Esophagus muscularis mucosa (tissue), 4 donors: Measurements from ENCODE around the gene GATA2. TPM values are rescaled to one million over a fixed set of nuclear protein-coding genes. Genes with fewer than 3 reads are reported as not detected.

Source experiments
- DNase-seq: peaks from one replicate; pipeline ENCODE4 v3.0.0-alpha.2; 2017; ENCODE audit errors: extremely low spot score
- H3K27ac ChIP-seq, 4 donors: fragments of 200-600 bp; sonication (generic); replicated peaks in 1 of 4; 1 replicate in 3 of 4; 2 replicates in 1 of 4; pipeline ENCODE4 v1.5.1; 2016 to 2019; ENCODE audit warnings: mild to moderate bottlenecking in 1 of 4
- H3K27me3 ChIP-seq, 4 donors: fragments of 200-600 bp; sonication (generic); one replicate each; pipeline versions ENCODE4 v1.5.1 to v1.6.0; 2016 to 2019
- H3K36me3 ChIP-seq, 4 donors: fragments of 200-600 bp; sonication (generic); one replicate each; pipeline ENCODE4 v1.5.1; 2016 to 2019
- H3K4me1 ChIP-seq, 4 donors: fragments of 200-600 bp; sonication (generic); one replicate each; pipeline ENCODE4 v1.5.1; 2016 to 2019
- H3K4me3 ChIP-seq, 4 donors: fragments of 200-600 bp; sonication (generic); 1 replicate in 2 of 4; 2 replicates in 2 of 4; pipeline ENCODE4 v1.5.1; 2016 to 2019; ENCODE audit warnings: mild to moderate bottlenecking in 4 of 4, moderate library complexity in 1 of 4
- H3K9me3 ChIP-seq, 4 donors: fragments of 200-600 bp; sonication (generic); 1 replicate in 3 of 4; 2 replicates in 1 of 4; pipeline ENCODE4 v1.5.1; 2016 to 2019
- EP300 ChIP-seq: sonication (generic); formaldehyde crosslinking; IDR thresholded peaks from one replicate; pipeline ENCODE4 v1.6.1; 2017; ENCODE audit warnings: antibody characterized with exemption
- POLR2A ChIP-seq: fragments of 450-650 bp; IDR thresholded peaks from one replicate; pipeline ENCODE4 v1.6.1; 2017; ENCODE audit warnings: antibody characterized with exemption, moderate library complexity, mild to moderate bottlenecking, low read depth
- POLR2AphosphoS5 ChIP-seq, 2 donors: sonication (generic); formaldehyde crosslinking; IDR thresholded peaks; one replicate each; pipeline ENCODE4 v1.6.1; 2017; ENCODE audit warnings: antibody characterized with exemption in 2 of 2
- WGBS: methylation state at CpG from one replicate; pipeline ENCODE4 v1.1.5; 2018; 5-methylcytosine and 5-hydroxymethylcytosine counted together
- intact Hi-C: fragments of 100-400 bp; cut with DNase I; formaldehyde crosslinking; loops from one replicate; pipeline ENCODE4 v1.15.1; 2023
- total RNA-seq, 4 donors: library from RNA; depleted of rRNA; stranded (reverse); fragments of >200 nt; gene quantifications; one replicate each; pipeline versions ENCODE4 v1.1.0 to v1.2.1, GENCODE V29; 2016
- TF ChIP-seq, protein P1 (sequence below), 3 experiments: fragments of 200-600 bp in 2 of 3; fragments of 450-650 bp in 1 of 3; sonication (generic) in 2 of 3; IDR thresholded peaks; one replicate each; pipeline ENCODE4 v1.5.1; 2017 to 2019; ENCODE audit warnings: antibody characterized with exemption in 3 of 3, mild to moderate bottlenecking in 2 of 3, moderate library complexity in 1 of 3

The GATA2 gene
- total RNA-seq, 4 donors from 2014 or later, result 10.0 to 16.9 (median 13.4) TPM

DNA sequence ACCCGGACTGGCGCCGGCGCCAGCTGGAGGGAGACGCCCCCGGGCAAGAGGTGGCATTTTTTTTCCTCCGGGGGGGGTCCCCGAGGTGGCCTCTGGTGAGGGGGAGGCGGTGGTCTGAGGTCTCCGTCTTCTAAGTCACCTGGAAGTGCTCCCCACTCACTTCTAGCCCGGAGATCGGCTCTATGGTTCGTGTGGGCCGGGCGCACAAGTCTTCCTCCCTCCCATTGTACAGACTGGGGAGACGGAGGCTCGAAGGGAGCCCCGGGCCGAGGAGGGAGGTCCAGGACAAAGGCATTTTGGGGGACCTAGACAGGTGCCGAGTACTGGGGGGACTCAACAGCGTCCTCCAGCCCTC lies 4.4 kb downstream of the GATA2 start:
- no peak for DNase-seq
- Histone ChIP-seq H3K36me3 (peaks cover 0 to 21% (median 0%) of the 10 kb centered on the region in 4 donors), H3K4me3 (peak overlapping the region; percentile 59 to 63 (median 62)), H3K9me3 (no peaks in the 10 kb centered on the region), H3K27me3 (peaks cover 30 to 100% (median 98%) of the 10 kb centered on the region in 4 donors), H3K4me1 (peaks cover 65 to 89% (median 81%) of the 10 kb centered on the region in 4 donors), H3K27ac (peak overlapping the region; percentile 66 to 83 (median 72))
- 8% methylated on average over 5 of the region's 21 CpGs for WGBS
- TF ChIP-seq POLR2A (no peak), POLR2AphosphoS5 (IDR thresholded peaks at IDR 0.05) (no peak), EP300 (no peak)
- TF ChIP-seq, protein P1, sequence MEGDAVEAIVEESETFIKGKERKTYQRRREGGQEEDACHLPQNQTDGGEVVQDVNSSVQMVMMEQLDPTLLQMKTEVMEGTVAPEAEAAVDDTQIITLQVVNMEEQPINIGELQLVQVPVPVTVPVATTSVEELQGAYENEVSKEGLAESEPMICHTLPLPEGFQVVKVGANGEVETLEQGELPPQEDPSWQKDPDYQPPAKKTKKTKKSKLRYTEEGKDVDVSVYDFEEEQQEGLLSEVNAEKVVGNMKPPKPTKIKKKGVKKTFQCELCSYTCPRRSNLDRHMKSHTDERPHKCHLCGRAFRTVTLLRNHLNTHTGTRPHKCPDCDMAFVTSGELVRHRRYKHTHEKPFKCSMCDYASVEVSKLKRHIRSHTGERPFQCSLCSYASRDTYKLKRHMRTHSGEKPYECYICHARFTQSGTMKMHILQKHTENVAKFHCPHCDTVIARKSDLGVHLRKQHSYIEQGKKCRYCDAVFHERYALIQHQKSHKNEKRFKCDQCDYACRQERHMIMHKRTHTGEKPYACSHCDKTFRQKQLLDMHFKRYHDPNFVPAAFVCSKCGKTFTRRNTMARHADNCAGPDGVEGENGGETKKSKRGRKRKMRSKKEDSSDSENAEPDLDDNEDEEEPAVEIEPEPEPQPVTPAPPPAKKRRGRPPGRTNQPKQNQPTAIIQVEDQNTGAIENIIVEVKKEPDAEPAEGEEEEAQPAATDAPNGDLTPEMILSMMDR (IDR thresholded peaks at IDR 0.05), result no peak
- intact Hi-C loops, result no loop called here

DNA sequence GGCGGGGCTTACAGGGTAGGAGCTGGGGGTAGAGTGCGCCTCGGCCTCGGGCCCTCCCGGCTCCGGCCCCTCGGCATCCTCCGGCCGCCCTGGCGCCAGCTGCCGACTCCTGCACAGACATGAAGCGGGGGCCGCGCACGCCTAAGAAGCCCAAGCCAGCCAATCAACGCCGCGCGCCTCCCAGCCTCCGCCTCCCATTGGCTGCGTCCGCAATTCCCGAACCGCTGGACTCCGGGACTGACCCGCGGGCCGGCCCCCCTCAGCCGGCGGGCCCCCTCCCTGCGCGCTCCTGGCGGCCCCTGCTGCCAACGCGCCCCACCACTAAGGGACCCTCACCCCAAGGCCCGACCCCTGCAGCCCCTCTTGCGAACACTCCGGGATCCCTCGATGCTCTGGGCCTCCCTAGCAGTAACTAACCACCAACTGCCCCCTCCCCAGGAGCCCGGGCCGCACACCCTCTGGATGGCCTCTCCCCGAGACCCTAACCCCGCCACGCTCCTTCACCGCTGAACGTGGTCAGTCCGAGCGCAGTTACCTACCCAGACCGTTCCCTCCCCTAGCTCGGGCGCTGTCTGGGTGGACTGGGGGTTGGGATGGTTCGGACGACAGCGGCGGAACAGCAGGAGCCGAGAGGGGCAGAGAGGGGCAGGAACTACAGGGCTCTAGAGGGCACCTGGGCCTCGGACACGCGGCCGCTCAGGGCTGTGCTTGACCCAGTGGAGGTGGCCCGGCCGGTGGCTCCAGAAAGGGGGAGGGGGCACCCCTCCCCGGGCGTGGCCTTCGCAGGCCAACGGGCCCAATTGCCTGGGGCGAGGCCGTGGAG lies 5.0 kb downstream of the GATA2 start:
- TF ChIP-seq, protein P1 (IDR thresholded peaks at IDR 0.05), result no peak
- peak; percentile 16 for TF ChIP-seq POLR2A
- peak; percentile 85 for TF ChIP-seq POLR2AphosphoS5 (IDR thresholded peaks at IDR 0.05)
- Histone ChIP-seq H3K4me3 (peak overlapping the region; percentile 59 to 63 (median 62)), H3K27me3 (peaks cover 30 to 100% (median 98%) of the 10 kb centered on the region in 4 donors), H3K27ac (peak overlapping the region; percentile 66 to 83 (median 72)), H3K36me3 (peaks cover 0 to 20% (median 0%) of the 10 kb centered on the region in 4 donors), H3K9me3 (no peaks in the 10 kb centered on the region), H3K4me1 (peaks cover 69 to 89% (median 82%) of the 10 kb centered on the region in 4 donors)
- intact Hi-C loops, result no loop called here
- WGBS, result 3% methylated on average over 41 of the region's 68 CpGs
- no peak for DNase-seq

DNA sequence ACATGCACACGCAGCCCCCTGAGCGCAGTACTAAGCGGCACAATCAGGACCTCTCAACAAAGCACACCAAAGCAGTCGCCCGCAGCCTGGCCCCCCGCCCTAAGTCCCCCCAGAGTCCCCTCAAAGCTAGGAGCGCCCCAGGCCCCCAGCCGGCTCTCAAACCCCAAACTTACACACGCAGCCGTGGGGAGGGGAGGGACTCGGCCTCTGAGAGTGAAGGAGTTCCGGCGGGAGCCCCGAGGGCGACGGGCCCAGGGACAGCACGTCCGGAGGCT lies 5.5 kb downstream of the GATA2 start:
- TF ChIP-seq, protein P1 (IDR thresholded peaks at IDR 0.05), result no peak
- TF ChIP-seq POLR2AphosphoS5 (IDR thresholded peaks at IDR 0.05) (no peak), EP300 (no peak), POLR2A (no peak)
- Histone ChIP-seq H3K9me3 (no peaks in the 10 kb centered on the region), H3K36me3 (peaks cover 0 to 15% (median 0%) of the 10 kb centered on the region in 4 donors), H3K27ac (peak overlapping the region; percentile 66 to 83 (median 72)), H3K27me3 (peaks cover 25 to 100% (median 98%) of the 10 kb centered on the region in 4 donors), H3K4me1 (peaks cover 69 to 89% (median 82%) of the 10 kb centered on the region in 4 donors), H3K4me3 (peak overlapping the region; percentile 59 to 63 (median 62))
- no peak for DNase-seq
- WGBS, result 0% methylated on average over 3 of the region's 18 CpGs
- intact Hi-C loops, result no loop called here

DNA sequence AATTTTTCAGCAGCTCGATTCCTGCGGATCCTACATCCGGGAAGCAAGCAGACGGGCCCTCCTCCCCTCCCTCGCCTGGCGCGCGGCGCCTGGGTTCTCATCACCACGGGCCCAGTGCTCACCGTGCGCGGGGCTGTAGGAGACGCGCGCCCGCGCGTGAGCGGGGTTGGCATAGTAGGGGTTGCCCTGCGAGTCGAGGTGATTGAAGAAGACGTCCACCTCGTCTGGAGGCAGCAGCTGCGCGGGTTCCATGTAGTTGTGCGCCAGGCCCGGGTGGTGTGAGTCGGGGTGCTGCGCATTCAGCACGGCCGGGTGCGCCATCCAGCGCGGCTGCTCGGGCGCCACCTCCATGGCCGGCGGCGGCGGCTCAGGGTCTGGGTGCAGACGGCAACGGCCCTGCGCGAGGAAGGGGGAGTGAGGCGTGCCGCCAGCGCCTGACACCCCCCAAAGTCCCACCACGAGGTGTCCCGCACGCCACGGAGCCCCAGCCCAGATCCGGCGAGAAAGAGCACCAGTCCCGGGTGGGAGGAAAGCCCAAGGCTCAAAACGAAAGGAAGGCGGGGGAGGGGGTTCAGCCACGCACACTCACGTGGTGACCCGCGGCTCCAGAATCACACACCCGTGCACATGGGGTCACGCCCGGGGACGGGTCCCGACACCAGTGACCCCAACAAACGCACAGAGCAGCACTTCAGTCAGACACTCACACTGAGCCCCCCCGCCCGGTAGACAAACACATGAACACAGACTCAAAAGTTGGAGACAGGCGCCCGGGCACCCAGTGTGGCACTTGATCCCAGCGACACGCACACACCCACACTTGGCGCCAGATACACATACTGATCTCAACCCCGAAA lies 6.1 kb downstream of the GATA2 start:
- Histone ChIP-seq H3K27me3 (peaks cover 22 to 100% (median 95%) of the 10 kb centered on the region in 4 donors), H3K4me3 (peak overlapping the region; percentile 59 to 63 (median 62)), H3K4me1 (peaks cover 68 to 89% (median 81%) of the 10 kb centered on the region in 4 donors), H3K36me3 (peaks cover 0 to 14% (median 0%) of the 10 kb centered on the region in 4 donors), H3K27ac (peak overlapping the region; percentile 66 to 83 (median 72)), H3K9me3 (no peaks in the 10 kb centered on the region)
- intact Hi-C loops, result no loop called here
- DNase-seq, result no peak
- 0% methylated on average over 16 of the region's 75 CpGs for WGBS
- TF ChIP-seq POLR2A (no peak), EP300 (no peak), POLR2AphosphoS5 (IDR thresholded peaks at IDR 0.05) (peak; percentile 15 to 41)
